ENCODE data around the gene GRM5. TPM values are rescaled to one million over a fixed set of nuclear protein-coding genes. Genes with fewer than 3 reads are reported as not detected.
"Not testable (repeated sequence)": the region's sequence is repeated elsewhere in the genome, so short reads cannot be mapped to it uniquely, and the experiment has no call there.

GRM5 gene
- total RNA-seq, 4 donors from 2014 or later = 0.09 TPM; not detected in 3

GRCh38 chr11:88838139-88838538 lies 227.6 kb downstream of the GRM5 start:
- intact Hi-C loops (cut with DNase I); H3K36me3 ChIP-seq; H3K27ac ChIP-seq; H3K9me3 ChIP-seq; H3K4me3 ChIP-seq; H3K4me1 ChIP-seq; DNase-seq; H3K27me3 ChIP-seq: not testable (repeated sequence)
- 29 to 57% methylated on average over 1 of the region's 1 CpG for WGBS, 2 donors

- H3K27me3 ChIP-seq; H3K27ac ChIP-seq; H3K9me3 ChIP-seq; H3K4me3 ChIP-seq; DNase-seq; intact Hi-C loops (cut with DNase I); H3K4me1 ChIP-seq; H3K36me3 ChIP-seq: not testable (repeated sequence)
- WGBS, 2 donors = 58 to 87% methylated on average over 2 of the region's 2 CpGs
Measured at GRCh38 chr11:88835709-88836108, 230.1 kb downstream of the GRM5 start.

- Histone ChIP-seq H3K36me3 (no peaks in the 10 kb centered on the region), H3K4me1 (no peaks in the 10 kb centered on the region), H3K4me3 (no peak overlapping the region), H3K27ac (no peak overlapping the region), H3K9me3 (no peaks in the 10 kb centered on the region), H3K27me3 (no peaks in the 10 kb centered on the region)
- intact Hi-C loops (cut with DNase I) = no loop called here
- 50% methylated on average over 1 to 2 of the region's 3 CpGs for WGBS, 2 donors
- TF ChIP-seq CTCF (IDR thresholded peaks at IDR 0.05) = no peak
- TF ChIP-seq POLR2A (IDR thresholded peaks at IDR 0.05) = no peak
- no peak for DNase-seq
Measured at GRCh38 chr11:88831303-88831890, 234.4 kb downstream of the GRM5 start.

GRCh38 chr11:88827018-88827676 lies 238.6 kb downstream of the GRM5 start:
- no peak for TF ChIP-seq POLR2A (IDR thresholded peaks at IDR 0.05)
- TF ChIP-seq CTCF (IDR thresholded peaks at IDR 0.05) = no peak
- no peak for DNase-seq
- WGBS, 2 donors = 36 to 43% methylated on average over 3 of the region's 3 CpGs
- intact Hi-C loops (cut with DNase I) = no loop called here
- Histone ChIP-seq H3K9me3 (no peaks in the 10 kb centered on the region), H3K36me3 (no peaks in the 10 kb centered on the region), H3K27ac (no peak overlapping the region), H3K27me3 (no peaks in the 10 kb centered on the region), H3K4me3 (no peak overlapping the region), H3K4me1 (no peaks in the 10 kb centered on the region)

- Histone ChIP-seq H3K9me3 (no peaks in the 10 kb centered on the region), H3K27ac (no peak overlapping the region), H3K4me3 (no peak overlapping the region), H3K27me3 (no peaks in the 10 kb centered on the region), H3K36me3 (no peaks in the 10 kb centered on the region), H3K4me1 (no peaks in the 10 kb centered on the region)
- no peak for TF ChIP-seq CTCF (IDR thresholded peaks at IDR 0.05)
- intact Hi-C loops (cut with DNase I) = no loop called here
- WGBS, 2 donors = 81 to 87% methylated on average over 3 of the region's 3 CpGs
- no peak for DNase-seq
Measured at GRCh38 chr11:88819616-88820015, 246.2 kb downstream of the GRM5 start.

GRCh38 chr11:88818978-88819377 lies 246.8 kb downstream of the GRM5 start:
- Histone ChIP-seq H3K4me1 (no peaks in the 10 kb centered on the region), H3K9me3 (no peaks in the 10 kb centered on the region), H3K27me3 (no peaks in the 10 kb centered on the region), H3K4me3 (no peak overlapping the region), H3K27ac (no peak overlapping the region), H3K36me3 (no peaks in the 10 kb centered on the region)
- intact Hi-C loops (cut with DNase I) = no loop called here
- DNase-seq = no peak
- TF ChIP-seq CTCF (IDR thresholded peaks at IDR 0.05) (no peak), POLR2A (IDR thresholded peaks at IDR 0.05) (no peak)

Data from esophagus squamous epithelium (tissue), 5 donors.